ENCODE data around the gene GNLY.

DNA sequence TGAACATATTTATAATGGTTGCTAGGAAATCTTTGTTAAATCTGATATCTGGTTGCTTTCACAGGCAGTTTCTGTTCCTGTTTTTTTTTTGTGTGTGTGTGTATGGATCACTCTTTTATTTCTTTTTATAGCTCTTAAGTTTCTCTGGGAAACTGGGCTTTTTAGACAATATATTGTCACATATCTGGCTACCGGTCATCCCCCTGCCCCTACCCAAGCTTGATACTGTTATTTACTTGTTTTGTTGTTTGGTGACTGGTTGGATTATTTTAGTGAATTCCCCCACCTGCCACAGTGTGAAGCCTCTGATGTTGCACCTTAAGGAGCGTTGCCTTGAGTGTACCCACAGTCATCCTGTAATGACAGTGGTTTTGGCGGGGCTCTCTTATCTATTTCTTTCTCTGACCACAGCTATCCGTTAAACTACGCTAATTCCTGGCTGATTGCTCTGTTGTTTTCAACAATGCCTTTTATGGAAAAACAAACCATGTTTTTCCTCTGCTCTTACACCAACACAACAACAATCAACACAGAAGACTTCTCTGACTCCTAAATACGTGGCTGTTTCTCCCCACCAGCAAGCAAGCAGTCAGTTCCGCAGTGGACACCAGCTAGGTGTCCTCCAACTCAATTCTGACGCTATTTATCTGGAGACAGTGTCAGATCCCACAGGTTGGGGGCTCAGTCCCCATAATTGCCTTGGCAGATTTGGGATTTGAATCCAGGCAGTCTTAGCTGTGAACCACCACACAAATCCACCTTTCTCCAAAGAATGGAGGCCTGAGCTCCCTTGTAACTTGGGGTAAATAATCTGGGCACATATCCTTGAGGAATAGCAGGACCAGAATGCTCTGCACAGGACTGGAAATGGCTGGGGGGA is 10.9 kb downstream of the GNLY start:
- TF ChIP-seq POLR2A (IDR thresholded peaks at IDR 0.05; ENCODE audit: extremely low read depth, insufficient read length) (no peak), CTCF (IDR thresholded peaks at IDR 0.05; ENCODE audit: low read depth, low read length) (no peak)
